Stromal cell of bone marrow (primary cell): Measurements from ENCODE around the gene NOL7.

Experiments
- DNase-seq: peaks from one replicate; pipeline ENCODE4 v3.0.0-alpha.2; 2012; ENCODE audit warnings: low read depth

Gene NOL7

DNA sequence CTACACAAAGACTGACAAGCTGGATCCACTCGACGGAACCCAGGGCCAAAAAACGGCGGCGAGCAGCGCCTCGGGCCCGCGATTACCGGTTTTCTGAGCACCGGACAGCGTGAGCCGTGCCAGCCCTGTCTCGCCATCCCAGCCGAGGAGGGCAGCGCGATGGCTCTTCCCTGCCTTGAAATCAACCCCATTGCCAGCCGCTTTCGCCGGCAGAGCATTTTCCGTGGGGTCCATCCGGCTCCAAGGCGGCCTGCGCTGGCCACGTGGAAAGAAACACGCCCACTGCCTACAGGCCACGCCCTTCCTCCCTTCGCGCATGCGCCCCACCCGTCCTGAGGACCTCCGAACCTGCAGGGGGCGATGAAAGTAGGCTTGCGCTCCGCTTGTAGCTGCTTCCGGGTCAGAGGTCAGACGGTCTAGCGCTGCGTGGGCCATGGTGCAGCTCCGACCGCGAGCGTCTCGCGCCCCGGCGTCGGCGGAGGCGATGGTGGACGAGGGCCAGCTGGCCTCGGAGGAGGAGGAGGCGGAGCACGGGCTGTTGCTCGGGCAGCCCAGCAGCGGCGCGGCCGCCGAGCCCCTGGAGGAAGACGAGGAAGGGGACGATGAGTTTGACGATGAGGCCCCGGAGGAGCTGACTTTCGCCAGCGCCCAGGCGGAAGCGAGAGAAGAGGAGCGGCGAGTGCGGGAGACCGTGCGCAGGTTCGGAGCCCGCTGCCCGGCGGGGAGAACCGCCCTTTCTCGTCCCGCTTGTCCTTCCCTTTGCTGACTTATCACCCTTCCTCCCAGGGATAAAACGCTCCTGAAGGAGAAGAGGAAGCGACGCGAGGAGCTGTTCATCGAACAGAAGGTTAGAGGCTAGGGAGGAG lies at the start of gene NOL7:
TSS of gene NOL7 (plus strand) at position 410 of the 866 bp plus-strand sequence. CDS start at position 434, 24 bp downstream.
- DNase-seq: peak; percentile 95

DNA sequence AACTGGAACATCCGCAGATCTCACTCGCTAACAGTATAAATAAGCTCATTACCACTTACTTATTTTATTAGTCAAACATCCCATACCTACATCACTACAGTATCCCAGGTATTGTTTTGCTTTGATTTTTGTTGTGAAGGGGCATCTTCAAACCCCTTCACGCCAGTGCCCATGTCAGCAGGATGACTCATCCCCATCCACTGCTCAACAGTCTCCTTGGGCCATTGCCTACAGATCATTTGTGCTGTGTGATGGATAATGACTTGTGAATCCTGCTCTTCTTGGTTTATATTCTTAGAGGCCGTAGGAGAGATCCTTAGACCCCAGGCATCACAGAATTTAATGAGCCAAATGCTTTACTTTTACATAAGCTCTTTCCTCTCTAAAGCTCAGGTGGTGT lies 49.2 kb upstream of the NOL7 start:
- DNase-seq: no peak

DNA sequence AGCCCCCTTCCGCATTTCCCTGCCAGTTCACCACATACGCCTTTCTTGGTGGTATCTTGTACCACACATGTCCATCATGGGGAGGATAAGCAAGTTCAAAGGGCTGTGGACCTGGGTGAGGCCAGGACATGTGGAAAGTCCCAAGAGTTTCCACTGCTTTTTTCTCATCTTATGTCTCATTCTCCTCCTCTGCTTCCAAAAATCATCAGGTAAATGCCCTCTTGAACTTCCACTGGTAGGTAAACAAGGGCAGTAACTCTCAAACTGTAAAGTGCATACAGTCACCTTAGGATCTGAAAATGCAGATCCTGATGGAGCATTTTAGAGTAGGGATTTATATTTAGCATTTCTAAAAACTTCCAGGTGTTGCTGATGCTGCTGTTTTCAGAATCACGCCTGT lies 48.6 kb upstream of the NOL7 start:
- DNase-seq: no peak

DNA sequence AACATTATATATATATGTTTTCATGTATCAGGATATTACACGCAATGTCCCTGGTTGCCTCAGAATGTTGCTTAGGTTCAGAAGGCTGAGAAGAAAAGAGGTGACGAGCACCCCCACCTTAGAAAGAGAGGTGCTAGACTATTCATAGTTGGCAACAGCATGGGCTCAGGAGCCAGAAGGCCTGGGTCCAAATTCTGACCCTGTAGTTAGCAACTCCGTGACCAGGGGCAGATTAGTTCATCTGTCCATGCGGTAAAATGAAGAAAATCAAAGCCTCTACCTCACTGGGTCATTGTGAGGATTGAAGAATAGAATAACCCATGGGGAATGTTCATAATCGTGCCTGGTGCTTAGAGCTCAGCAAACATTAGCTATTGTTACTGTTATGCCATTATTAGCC lies 46.2 kb upstream of the NOL7 start:
- no peak for DNase-seq

DNA sequence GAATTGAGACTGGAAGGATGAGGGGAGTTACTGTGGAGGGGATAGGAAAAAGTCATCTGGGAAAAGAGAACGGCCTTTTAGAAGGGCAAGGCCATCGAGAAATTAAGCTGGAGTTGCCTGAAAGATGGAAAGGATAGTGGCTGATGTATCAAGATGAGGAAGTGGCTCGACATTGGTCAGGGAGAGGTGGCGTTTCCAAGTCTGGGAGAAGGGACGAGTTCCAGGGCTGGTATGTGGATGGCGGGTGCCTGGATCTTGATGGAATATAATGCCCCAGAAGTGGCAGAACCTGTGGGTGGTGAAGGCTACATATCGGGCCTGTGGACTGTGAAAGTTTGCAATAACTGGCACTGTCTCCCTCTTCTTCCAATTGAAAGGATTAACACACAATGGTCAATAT lies 42.9 kb upstream of the NOL7 start:
- no peak for DNase-seq

DNA sequence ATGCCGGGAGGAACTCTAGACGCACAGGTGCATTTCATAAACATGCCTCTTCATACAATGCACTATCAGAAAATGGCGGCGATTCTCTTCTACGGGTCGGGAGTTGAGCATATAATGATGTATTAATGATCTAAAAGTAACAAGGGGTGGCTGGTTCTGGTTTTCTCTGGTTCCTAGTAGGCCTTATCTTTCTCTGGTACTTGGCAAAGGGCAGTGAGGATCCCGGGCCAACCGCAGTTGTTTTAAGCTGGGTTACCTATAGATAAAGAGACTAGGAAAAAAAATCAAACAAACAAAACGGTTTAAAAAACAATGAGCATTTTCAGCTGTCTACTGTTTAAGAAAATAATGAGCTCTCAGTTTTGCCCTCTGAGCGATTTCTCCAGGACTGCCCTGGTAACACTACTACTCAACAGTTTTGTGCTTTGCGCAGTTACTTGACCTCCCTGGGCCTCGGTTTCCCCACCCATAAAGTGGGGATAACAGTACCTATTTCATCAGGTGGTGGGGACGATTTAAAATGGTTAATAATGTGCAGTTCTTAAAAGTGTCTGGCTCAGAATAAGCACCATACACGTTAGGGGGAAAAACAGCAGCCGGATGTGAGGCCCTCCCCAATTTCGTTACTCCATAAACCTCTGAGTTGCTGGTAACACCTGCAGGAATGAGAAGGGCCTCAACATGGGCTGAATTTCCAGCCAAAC lies 42.0 kb upstream of the NOL7 start:
- no peak for DNase-seq

DNA sequence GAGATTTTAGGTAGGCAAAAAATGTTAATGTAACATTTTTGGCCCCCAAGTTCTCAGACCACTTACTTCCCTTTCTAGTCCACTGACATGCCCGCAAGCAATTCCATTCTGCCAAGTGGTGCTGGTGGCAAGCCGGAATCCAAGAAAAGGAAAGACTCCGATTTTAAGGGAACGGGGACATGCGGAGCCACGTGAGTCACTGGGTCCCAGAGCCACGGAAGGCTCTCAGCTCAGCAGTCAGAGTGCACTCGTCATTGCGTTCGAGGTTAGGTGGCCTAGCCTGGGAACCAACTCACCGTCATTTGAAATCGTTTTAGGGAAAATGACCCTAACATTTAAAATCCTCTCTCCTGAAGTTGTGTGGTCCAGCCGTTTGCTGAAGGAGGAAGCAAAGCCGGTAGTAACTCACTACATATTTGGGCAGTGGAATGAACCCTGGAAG lies 41.4 kb upstream of the NOL7 start:
- DNase-seq: no peak

DNA sequence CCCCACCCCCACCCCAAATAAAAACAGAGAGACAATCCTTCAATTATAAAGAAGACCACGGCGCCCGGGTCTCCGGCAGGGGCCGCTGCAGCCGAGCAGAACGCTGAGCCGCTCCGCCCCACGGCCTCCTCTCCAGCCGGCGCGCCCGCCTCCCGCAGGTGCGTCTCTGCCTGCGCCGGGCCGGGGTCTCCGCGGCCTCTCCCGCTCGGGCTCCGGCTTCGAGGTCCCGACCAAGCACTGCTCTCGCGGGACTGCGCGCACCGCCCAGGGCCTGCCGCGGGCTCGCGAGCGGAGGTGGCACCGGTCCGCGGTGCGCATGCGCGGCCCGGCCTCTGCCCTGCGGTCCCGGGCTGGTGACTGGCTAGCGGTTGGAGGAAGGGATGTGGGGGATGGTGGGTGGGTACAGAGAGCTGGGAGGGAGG lies 41.0 kb upstream of the NOL7 start:
- DNase-seq: peak; percentile 79

DNA sequence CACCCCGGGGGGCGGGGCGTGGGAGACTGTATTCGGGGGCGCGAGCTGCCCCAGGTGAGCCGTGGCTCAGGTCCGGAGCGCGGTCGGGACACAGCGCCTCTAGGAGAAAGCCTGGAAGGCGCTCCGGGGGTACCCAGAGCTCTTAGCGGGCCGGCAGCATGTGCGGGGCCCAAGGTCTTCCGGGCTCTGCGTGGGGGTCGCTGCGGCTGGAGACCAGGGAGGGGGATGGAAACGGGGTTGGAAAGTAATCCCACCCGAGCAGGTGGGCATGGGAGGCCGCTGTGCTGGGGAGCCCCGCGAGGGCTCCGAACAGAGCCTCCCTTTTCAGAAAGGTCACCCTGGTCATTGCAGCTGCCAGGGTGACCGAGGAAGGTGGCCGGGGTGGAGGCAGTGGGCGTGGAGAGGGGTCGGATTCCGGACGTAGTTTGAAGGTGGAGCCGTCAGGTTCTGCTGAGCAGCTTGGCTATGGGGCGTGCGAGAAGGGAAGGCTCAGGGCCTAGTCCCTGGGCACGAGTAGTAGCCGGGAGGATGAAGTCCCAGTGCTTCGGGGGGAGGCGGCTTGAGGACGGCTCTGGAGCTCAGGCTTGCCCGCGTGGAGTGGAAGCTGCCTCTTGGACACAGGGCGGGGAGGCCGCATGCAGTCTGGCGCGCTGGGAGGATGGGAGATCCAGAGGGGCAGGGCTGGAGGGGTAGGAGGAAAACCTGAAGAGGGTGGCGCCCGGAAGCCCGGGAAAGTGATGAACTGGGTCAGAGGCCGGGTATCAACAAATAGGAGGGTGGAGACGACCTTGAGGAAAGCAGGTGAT lies 40.4 kb upstream of the NOL7 start, which contains the start of gene SIRT5:
TSS of gene SIRT5 (plus strand) at position 31 of the 806 bp plus-strand sequence. CDS start 9,510 bp downstream, outside the sequence.
- DNase-seq: peak; percentile 62

DNA sequence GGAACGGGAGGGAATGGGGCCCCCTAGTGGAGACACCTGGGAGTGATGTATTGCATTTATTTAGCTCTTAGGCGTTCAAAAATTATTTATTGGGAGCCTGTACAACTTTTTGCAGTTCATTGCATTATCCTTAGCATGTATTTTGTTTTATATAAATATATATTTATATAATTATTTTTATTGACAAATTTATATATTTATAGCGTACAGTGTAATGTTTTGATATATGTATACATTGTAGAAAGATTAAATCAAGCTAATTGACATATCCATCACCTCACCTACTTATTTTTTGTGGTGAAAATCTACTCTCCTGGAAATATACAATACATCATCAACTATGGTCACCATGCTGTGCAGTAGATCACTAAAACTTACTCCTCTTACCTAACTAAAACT lies 39.8 kb upstream of the NOL7 start:
- no peak for DNase-seq

DNA sequence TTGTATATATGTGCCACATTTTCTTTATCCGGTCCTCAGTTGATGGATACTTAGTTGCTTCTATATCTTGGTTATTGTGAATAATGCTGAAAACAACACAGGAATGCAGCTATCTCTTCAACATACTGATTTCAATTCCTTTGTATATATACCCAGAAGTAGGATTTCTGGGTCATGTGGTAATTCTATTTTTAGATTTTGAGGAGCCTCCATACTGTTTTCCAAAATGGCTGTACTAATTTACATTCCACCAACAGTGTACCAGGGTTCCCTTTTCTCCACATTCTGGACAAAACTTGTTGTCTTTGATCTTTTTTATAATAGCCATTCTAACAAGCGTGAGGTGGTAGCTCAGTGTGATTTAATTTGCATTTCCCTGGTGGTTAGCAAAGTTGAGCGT lies 39.1 kb upstream of the NOL7 start:
- no peak for DNase-seq

DNA sequence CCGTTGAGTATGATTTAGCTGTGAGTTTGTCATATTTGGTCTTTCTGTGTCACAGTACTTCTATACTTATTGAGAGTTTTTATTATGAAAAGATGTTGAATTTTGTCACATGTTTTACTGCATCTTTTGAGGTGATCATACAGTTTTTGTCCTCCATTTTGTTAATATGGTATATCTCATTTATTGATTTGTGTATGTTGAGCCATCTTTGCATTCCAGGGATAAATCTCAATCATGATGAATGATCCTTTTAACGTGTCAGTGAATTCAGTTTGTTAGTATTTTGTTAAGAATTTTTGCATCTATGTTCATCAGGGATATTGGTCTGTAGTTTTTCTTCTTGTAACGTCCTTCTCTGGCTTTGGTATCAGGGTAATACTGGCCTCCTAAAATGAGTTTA lies 37.2 kb upstream of the NOL7 start:
- DNase-seq: no peak

DNA sequence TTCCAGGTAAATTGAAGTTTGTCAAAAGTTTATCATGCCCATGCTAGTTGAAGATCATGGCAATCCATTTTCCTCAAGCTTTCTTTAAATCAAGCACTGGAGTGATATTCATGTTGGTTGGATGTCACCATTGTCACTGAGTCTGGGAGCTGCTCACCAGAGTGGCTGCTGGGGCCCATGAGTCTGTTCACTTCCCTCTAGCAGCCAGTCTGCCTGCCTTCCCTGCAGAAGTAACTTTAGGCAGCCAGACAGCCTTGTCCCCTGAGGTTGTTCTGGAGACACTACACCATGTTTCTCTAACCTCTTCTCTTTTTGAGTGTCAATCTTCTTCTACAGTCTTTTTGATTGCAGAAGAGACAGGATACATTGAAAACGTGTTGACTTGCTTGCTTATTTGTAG lies 35.2 kb upstream of the NOL7 start:
- no peak for DNase-seq

DNA sequence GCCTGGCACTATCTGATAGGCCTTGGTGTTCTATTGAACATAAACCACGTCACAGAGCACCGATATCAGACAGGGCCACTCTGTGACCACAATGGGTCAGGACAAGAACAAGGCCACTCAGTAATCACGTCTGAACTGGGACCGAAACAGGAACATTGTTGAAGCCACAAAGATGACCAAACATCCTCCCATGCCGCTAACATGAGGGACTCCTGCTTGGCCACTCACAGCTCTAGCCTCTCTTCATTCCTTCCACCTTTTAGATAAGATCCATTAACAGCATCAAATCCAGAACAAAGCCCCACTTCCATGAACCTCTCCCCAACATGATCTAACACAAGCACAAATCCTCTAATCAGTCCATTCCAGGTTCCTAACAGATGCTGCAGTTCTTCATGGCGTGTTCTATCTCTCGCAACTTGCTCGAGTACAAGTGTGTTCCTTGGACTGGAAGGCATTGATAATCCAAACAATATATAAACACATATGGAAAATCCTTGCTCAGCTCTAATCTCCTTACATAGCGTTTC lies 33.4 kb upstream of the NOL7 start:
- DNase-seq: no peak

DNA sequence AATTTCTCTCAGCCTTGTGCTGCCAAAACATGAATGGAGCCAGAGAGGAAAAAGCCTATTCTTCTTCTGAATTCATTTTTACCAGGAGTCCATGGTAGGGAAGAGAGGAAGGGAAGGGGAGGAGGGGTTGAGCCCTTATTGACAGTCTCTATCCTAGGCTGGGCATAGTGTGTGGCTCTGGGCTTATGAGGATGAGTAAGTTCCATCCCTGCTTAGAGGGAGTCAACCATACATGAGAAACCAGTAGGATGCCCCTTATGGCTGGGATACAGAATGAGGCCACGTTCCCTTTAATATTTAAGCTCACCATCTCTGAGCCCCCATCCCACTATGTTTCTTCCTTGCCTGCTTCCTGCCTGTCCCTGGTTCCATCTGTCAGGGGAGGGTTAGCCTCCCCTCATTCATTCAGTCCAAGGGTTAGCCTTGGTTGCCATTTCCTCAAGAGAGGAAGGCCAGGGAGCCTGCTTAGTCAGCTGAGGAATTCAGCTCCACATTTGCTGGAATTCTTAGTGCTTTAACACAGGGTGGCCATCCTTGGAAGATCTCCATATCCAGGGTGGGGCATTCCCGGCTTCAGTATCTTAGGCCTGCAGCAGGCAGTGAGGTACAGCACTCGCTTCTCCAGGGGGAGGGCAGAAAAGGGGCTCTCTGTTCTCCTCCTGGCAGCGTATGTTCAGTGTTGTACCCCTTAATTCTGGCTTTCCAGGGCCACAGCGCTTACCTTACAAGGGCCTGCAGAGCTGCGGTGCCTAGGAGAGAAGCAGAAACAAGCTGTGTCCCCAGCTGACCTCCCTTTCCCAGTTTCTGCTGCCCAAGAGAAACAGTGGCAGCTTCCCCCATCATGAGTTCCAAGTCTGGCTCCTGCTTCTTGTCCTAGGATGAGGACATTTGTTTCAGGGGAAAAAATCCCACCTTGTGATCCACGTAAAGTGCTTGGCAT lies 28.3 kb upstream of the NOL7 start:
- DNase-seq: no peak

DNA sequence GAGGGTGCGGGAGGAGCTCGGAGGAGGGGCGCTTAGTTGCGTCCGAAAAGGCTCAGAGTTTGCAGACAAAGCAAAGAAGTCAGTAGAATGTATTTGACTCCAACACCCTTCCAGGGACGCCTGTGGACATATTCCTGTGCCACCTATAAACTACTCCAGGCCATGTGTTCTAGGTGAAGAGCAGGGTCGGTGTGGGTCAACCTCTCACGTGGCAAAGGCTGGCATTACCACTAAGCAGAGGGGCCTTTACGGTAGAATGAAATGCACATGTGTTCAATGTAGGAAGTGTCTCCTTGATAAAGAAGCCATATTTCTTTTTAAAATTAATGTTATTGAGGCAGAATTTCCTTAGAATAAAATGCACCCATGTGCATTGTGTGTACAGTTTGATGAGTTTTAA lies 25.3 kb upstream of the NOL7 start:
- DNase-seq: no peak

DNA sequence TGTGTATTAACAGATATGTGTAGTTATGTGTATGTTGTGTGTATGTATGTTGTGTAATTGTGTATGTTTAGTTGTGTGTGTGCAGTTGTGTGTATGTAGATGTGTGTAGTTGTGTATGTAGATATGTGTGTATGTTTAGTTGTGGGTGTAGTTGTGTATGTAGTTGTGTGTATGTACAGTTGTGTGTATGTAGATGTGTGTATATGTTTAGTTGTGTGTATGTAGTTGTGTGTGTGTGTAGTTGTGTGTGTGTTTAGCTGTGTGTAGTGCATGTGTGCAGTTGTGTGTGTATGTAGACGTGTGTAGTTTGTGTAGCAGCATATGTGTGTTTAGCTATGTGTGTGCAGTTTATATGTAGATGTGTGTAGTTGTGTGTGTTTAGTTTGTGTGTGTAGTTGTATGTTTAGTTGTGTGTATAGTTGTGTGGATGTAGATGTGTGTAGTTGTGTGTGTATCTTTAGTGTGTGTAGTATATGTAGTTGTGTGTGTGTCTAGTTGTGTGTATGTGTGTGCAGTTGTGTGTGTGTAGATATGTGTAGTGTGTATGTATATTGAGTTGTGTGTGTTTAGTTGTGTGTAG lies 24.5 kb upstream of the NOL7 start:
- no peak for DNase-seq

DNA sequence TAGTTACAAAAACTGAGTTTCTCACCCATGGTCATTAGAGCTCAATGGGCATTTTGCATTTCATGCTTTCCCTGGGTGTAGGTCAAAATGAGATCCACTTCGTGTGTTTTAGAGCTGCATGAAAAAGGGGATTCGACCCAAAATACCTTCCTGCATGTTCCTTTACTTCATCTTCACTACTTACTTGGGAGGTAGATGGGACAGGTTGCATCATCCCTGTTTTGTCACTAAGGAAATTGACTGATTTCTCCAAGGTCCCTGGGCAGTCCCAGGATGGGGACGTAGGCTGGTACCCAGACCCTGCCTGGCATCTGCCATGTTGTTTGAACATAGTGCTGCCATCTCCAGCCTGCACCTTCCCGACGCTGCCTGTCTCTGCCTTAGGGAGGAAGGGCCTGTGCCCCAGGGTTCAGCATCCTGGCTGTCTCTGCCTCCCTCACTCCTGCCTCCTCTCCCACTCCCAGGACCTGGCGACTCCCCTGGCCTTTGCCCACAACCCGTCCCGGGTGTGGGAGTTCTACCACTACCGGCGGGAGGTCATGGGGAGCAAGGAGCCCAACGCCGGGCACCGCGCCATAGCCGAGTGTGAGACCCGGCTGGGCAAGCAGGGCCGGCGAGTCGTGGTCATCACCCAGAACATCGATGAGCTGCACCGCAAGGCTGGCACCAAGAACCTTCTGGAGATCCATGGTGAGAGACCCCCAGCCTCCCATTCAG lies 23.8 kb upstream of the NOL7 start:
- DNase-seq: no peak

DNA sequence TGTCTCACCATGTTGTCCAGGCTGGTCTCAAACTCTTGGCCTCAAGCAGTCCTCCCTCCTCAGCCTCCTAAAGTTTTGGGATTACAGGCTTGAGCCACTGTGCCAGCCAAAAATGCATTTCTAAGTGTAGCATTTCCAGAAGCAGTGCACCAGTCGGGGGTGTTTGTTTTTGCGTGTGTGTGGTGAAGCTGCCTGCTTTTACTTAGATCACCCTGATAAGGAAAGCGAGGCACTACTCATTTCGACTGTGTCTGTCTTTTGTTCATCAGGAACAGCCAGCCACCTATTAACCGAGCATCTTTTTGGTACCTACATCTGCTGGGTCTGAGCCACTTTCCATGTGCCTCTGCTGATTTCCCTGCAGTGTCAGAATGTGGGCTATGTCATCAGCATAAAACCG lies 22.0 kb upstream of the NOL7 start:
- DNase-seq: no peak

DNA sequence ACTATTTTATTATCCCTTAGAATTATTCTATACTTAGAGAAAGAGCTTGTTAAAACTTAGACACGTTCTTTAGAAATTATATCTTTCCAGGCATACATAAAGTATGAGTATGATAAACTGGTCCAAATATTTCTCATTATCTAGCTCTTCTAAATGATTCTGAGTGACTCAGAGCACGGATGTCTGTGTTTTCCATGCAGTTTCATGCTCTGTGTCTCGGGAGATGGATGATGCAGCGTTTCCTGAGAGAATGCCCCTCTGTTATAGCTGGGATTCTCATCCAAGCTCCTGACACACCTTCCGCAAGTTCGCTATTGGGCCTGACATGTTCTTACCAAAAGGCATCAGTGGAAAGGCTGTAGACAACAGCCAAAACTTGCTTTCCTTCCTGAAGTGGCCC lies 21.4 kb upstream of the NOL7 start:
- DNase-seq: peak; percentile 18
